DLD1 (cell line): ENCODE data around the gene LRRC9.
"Not testable (repeated sequence)": the region's sequence is repeated elsewhere in the genome, so short reads cannot be mapped to it uniquely, and the experiment has no call there.

Source experiments
- in situ Hi-C: cut with HindIII; loops from 2 replicates; pipeline ENCODE4 v1.10.0; 2017; ENCODE audit warnings: low sequenced_read_pairs

Gene LRRC9

GRCh38 chr14:60058087-60058486, 138.1 kb downstream of the LRRC9 start:
- in situ Hi-C loops: no loop called here

DNA sequence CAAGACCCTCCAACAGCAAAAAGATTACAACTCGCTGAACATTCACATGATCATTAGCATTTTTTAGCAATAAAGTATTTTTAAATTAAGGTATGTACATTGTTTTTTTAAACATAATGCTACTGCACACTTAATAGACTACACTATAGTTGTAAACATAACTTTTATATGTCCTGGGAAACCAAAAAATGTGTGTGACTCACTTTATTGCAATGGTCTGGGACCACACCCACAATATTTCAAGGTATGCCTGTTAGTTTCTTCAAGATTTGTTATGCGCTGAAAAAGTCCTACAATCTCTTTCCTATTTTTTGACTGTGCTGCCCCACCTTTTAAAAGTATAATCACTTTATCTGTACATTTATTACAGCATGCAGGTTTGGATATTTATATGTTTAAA, 141.4 kb downstream of the LRRC9 start:
- in situ Hi-C loops: no loop called here

DNA sequence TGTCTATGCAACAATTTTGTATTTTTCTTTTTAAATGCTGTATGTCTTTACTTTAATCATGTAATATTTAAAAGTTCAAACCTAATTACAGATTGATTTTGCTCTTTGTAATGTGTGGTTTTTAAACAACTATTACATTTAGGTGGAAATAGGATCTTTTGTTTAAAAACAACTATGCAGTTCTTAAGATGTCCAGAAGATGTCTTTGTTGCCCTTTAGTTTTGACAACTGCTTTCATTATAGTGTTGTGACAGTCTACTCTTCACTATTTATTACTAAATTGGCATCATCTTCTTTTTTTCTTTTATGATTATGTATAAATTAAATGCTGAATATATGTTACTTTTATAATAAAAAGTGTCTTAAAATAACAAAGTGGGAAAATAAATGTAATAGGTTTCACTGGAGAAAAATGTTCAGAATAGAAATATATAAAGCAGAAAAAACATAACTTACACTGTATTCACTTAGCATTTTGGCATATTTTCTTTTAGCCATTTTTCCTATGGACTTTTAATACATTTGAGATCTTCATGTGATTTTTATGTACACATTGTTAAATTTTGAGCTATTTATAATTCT, 144.6 kb downstream of the LRRC9 start:
- in situ Hi-C loops: no loop called here

DNA sequence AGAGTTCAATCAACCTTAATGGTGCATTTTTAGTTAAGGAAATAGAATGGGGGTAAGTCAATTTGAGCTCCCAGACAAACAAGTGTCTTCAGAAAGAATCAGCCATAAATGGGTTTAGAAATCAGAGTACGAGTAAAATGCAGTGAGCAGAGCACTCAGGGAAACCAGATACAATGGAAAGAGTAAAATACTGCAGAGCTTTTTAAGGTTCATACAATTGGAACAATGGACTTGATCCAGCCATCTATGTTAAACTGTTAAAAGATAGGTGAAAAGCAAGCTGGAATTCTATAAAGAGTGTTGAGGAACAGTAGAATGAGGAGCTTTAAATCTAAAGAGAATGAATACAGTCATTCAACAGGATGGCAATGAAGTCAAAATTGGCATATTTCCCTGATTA, 147.9 kb downstream of the LRRC9 start:
- in situ Hi-C loops: no loop called here

- in situ Hi-C loops: no loop called here
Observed at GRCh38 chr14:60079723-60080122, 159.8 kb downstream of the LRRC9 start.

GRCh38 chr14:60085085-60085484, 165.1 kb downstream of the LRRC9 start:
- in situ Hi-C loops: no loop called here

DNA sequence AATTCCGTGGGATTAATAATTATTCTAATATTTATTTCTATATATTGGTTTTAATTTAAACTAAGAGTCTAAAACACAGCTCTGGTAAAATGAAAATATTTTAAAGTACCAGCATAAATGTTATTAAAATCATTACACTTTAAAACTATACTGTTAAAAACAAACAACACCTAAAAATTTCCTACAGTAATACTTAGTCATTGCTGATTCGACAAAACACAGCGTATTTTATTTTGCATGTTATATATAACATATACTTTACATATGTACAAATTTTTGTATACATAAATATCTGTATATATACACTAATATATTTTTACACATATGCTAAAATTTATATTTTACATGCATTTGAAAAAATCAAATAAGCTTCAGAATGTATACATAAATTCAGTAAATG, 165.7 kb downstream of the LRRC9 start:
- in situ Hi-C loops: no loop called here

DNA sequence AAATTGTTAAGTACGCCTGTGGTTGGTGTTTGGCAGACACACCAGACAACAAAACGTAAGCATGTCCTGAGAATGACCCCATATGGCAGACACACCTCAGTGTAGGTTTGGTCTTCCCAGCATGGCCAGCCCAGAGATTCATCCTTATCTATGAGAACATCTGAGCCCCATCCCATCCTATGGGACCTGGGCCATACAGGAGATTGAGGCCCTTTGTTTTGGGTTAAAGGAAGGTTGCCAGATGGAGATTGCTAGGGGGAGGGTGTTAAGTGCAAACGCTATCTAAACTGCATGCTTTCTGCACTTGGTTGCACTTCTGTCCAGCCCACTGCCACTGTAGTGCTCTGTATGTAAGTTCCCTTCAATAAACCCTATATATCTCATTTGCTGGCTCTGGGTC, 167.7 kb downstream of the LRRC9 start:
- in situ Hi-C loops: no loop called here

- in situ Hi-C loops: no loop called here
Observed at GRCh38 chr14:60089221-60089620, 169.3 kb downstream of the LRRC9 start.

DNA sequence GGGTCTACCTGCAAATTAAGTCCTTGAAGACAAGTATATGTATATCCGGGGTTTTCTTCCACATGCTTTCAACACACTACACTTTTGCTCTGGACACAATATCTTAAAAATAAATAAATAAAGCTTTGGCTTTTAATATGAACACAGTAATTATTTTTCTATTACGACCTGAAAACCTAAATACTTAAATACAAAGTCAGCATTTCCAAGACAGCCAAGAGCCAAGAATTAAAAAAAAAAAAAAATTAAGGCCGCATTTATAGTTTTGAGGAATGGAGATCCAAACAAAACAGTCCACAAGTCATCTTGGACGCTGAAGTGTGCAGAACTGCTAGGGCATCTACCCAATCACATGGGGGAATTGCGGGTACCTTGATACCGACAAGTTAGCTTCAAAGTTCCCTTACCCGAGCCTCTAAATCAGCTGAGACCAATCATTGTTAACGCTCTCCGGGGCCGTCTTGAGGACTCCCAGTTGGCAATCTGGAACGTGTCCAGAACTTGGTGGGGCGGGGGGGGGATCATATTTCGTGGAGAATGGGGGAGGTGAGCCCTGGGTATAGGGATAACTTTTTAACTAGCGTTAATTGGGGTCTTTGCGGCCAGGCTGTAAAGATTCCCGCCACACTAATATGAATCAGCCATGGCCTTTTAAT, 171.0 kb downstream of the LRRC9 start:
- in situ Hi-C loops: no loop called here

GRCh38 chr14:60091550-60092525, 171.9 kb downstream of the LRRC9 start, which contains the start of gene PCNX4:
PCNX4 (plus strand) TSS chr14:60091923; CDS start chr14:60107639, 15,716 bp downstream.
- in situ Hi-C loops: no loop called here

- in situ Hi-C loops: no loop called here
Observed at GRCh38 chr14:60092526-60092920, 172.6 kb downstream of the LRRC9 start.

DNA sequence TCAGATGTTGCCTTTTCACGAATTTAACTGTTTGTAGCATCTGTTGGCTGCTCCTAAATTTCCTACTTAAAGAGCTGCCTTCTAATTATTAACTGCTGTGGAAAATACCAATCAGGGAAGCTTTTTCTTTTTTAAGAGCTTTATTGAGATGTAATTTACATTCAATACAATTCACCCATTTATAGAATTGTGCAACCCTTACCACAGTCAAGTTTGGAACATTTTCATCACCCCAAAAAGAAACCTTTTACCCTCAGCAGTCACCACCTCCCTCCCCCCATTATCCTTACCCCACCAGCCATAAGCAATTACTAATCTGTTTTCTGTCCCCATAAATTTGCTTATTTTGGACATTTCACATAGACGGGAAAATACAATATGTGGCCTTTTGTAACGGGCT, 173.1 kb downstream of the LRRC9 start:
- in situ Hi-C loops: no loop called here

DNA sequence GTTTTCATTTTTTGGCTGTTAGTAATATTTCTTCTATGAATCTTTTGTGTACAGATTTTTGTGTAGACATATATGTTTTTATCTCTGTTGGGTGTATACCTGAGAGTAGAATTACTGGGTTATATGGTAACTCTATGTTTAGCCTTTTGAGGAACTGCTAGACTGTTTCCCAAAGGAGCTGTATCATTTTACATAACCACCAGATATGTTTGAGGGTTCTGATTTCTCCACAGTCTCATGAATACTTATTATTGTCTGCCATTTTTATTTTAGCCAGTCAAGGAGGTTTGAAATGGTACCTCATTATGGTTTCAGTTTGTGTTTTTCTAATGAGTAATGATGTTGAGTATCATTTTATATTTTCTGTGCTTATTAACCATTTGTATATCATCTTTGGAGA, 173.7 kb downstream of the LRRC9 start:
- in situ Hi-C loops: no loop called here

DNA sequence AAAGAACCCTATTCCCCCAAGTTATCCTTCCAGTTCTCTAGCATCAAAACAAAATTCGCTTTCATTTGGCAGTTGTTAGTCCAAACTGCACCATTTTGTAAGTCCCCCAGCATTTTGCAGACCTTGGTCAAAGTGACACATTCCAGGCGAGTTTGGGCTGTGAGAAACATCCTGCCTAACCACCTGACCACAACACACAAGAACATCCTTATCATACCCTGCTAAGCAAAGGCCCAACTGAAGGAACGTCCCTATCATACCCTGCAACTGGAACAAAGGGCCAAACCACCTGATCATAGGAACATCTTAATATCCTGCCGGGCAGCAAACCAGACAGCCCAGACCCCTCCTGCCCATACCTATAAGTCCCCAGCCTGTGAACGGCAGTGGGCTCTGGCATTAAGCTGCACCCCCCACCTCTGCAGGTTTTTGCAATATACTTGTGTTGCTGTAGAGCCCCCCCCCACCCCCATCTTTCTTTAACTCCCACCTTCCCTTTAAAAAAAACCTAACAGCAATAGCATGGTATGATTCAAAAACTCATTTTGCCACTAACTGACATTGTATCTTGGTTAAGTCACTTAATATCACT, 174.5 kb downstream of the LRRC9 start:
- in situ Hi-C loops: no loop called here

GRCh38 chr14:60095231-60095630, 175.3 kb downstream of the LRRC9 start:
- in situ Hi-C loops: no loop called here

GRCh38 chr14:60095781-60096450, 176.0 kb downstream of the LRRC9 start:
- in situ Hi-C loops: no loop called here

- in situ Hi-C loops: no loop called here
Observed at GRCh38 chr14:60097974-60098373, 178.0 kb downstream of the LRRC9 start.

DNA sequence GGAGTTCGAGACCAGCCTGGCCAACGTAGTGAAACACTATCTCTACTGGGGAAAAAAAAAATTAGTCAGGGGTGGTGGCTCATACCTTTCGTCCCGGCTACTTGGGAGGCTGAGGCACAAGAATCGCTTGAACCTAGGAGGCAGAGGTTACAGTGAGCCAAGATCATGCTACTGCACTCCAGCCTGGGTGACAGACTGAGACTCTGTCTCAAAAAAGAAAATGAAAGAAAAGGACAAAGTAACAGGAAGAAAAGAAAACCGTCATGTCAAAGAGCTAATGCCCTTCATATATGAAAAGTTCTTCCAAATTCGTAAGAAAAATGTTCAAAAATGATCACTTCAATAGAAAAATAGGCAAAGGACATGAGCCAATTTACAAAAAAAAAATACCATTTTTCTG, 179.9 kb downstream of the LRRC9 start:
- in situ Hi-C loops: not testable (repeated sequence)

- in situ Hi-C loops: no loop called here
Observed at GRCh38 chr14:60101786-60102185, 181.8 kb downstream of the LRRC9 start.

DNA sequence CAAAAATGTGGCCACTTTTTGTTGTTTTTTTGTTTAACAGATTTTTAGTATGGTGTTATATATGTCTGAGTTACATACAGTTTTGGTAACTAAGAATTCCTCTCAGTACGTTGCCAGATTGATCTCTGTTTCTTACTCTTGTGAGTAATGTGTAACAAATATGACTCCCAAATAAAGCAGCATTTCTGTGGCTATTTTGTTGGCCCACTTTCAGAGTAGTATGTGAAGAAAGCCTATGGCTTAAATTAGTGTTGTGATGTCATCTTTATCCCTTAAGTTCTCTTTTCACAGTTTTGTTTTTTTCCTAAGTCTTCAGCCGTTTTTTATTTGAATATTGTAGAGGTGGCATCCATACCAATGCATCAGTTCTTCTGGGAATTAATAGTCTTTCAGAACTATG, 182.4 kb downstream of the LRRC9 start:
- in situ Hi-C loops: no loop called here
